WERI-Rb-1 (cell line): ENCODE measurements around the gene ARHGAP26.

Experiments used
- DNase-seq: peaks from one replicate; pipeline ENCODE4 v3.0.0-alpha.2; 2020
- H3K27ac ChIP-seq: fragments of 250-450 bp; sonication (Bioruptor Pico); 2 replicates; pipeline ENCODE4 v1.5.1; 2020; ENCODE audit warnings: mild to moderate bottlenecking, moderate library complexity
- H3K27me3 ChIP-seq: fragments of 250-450 bp; sonication (Bioruptor Pico); 2 replicates; pipeline ENCODE4 v1.5.1; 2021; ENCODE audit warnings: mild to moderate bottlenecking, low read depth, moderate library complexity; ENCODE audit not compliant: insufficient read depth, severe bottlenecking
- H3K36me3 ChIP-seq: fragments of 250-450 bp; sonication (Bioruptor Pico); 2 replicates; pipeline ENCODE4 v1.5.1; 2020; ENCODE audit warnings: mild to moderate bottlenecking, moderate library complexity
- H3K4me3 ChIP-seq: 2 replicates; pipeline ENCODE4 v1.5.1; 2011; ENCODE audit warnings: low read depth, mild to moderate bottlenecking, control low read depth, low read length
- H3K9me3 ChIP-seq: fragments of 250-450 bp; sonication (Bioruptor Pico); 2 replicates; pipeline ENCODE4 v1.5.1; 2021; ENCODE audit warnings: mild to moderate bottlenecking, moderate library complexity; ENCODE audit not compliant: severe bottlenecking
- TF ChIP-seq, protein P1 (sequence below): IDR thresholded peaks from 2 replicates; pipeline ENCODE4 v1.5.1; 2011; ENCODE audit warnings: low read depth, mild to moderate bottlenecking, control low read depth, inconsistent platforms, low read length

ARHGAP26 gene

DNA sequence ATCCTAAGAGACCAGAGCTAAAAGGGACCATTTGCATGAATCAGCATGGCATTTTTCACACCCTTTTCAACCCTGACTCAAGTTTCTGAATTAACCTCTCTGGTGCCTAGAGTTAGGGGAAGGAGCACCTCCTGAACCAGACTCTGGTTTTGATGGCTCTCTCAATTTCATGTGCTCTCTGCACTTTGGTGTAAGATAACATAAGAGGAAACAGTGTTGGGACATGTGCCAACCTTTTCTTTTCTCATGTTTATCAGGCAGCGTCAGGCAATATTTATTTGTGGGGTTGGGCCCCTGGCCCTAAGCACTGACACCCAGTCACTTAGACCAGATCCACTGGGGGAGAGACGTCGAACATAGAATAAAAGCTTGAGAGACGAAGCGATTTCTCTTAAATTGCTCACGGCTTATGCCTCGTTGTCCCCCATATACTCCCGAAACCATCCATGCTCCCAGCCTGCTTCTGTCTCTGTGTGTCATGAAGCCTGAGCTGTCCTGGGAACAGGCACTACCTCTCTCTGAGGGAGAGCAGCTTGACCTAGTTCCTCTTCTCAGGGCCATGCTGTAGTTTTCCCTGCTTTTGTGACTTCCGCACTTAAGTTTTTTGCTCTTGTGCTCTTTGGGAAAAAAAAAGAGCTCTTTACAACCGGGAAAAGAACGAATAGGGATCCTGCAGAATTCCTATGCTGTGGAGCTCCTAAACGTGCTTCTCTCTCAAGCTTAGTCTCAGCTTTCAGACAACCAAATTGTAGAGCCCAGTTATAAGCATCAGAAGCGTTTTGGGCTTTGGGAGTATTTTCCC, 437.6 kb downstream of the ARHGAP26 start:
- no peak overlapping the region for H3K27ac ChIP-seq
- TF ChIP-seq, protein P1, sequence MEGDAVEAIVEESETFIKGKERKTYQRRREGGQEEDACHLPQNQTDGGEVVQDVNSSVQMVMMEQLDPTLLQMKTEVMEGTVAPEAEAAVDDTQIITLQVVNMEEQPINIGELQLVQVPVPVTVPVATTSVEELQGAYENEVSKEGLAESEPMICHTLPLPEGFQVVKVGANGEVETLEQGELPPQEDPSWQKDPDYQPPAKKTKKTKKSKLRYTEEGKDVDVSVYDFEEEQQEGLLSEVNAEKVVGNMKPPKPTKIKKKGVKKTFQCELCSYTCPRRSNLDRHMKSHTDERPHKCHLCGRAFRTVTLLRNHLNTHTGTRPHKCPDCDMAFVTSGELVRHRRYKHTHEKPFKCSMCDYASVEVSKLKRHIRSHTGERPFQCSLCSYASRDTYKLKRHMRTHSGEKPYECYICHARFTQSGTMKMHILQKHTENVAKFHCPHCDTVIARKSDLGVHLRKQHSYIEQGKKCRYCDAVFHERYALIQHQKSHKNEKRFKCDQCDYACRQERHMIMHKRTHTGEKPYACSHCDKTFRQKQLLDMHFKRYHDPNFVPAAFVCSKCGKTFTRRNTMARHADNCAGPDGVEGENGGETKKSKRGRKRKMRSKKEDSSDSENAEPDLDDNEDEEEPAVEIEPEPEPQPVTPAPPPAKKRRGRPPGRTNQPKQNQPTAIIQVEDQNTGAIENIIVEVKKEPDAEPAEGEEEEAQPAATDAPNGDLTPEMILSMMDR, result no peak
- H3K36me3 ChIP-seq, result no peaks in the 10 kb centered on the region
- no peak for DNase-seq
- no peaks in the 10 kb centered on the region for H3K9me3 ChIP-seq
- no peak overlapping the region for H3K4me3 ChIP-seq
- no peaks in the 10 kb centered on the region for H3K27me3 ChIP-seq

DNA sequence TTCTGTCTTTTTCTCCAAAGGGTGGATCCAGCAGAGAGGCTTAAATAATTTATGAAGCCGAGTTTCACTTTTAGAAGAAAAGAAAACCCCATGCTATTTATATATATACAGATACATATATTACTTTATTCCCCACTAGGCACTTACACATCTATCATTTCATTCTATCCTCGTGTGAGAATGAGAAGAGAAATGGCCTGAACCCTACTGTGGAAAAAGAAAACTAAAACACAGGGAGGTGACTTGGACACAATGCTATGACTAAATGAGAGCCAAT, 438.1 kb downstream of the ARHGAP26 start:
- H3K27me3 ChIP-seq, result no peaks in the 10 kb centered on the region
- no peaks in the 10 kb centered on the region for H3K36me3 ChIP-seq
- no peak overlapping the region for H3K4me3 ChIP-seq
- TF ChIP-seq, protein P1, result no peak
- no peak overlapping the region for H3K27ac ChIP-seq
- no peaks in the 10 kb centered on the region for H3K9me3 ChIP-seq
- no peak for DNase-seq

DNA sequence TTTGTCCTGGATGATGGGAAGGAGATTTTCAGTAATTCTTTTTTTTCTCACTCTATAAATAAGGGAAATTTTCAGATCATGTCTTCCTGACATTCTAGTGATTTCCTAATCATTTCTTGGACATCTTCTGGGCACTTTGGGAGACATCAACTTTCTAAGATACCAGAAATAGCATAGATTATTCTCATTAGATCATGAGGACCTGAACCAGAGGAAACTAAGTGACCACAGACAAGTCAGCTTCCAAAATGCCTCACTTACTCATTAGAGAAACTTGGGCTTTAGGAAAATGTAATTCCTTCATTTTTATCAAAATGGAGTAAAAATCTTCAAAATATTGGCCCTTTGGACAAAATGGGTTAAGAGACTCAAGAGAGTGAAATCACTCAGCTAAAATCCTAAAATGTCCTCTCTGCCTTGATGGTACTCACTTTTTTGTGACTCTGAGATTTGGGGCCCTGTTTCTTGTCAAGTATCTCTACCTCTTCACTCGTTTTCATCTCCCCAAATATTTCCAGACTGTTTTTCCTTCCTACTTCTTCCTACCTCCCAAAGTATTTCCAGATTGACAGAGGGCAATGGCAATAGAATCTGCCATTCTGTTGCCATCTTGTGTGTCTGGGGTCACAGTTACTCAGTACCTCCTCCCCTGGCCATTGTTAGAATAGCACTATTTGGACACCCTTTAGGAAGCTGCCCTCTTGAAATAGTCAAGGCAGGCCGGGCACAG, 438.8 kb downstream of the ARHGAP26 start:
- no peak for DNase-seq
- no peak overlapping the region for H3K4me3 ChIP-seq
- TF ChIP-seq, protein P1, result 0 out of 2 replicates have a peak, but pooled peaks have one; percentile 15
- no peak overlapping the region for H3K27ac ChIP-seq
- H3K36me3 ChIP-seq, result no peaks in the 10 kb centered on the region
- H3K9me3 ChIP-seq, result no peaks in the 10 kb centered on the region
- no peaks in the 10 kb centered on the region for H3K27me3 ChIP-seq

DNA sequence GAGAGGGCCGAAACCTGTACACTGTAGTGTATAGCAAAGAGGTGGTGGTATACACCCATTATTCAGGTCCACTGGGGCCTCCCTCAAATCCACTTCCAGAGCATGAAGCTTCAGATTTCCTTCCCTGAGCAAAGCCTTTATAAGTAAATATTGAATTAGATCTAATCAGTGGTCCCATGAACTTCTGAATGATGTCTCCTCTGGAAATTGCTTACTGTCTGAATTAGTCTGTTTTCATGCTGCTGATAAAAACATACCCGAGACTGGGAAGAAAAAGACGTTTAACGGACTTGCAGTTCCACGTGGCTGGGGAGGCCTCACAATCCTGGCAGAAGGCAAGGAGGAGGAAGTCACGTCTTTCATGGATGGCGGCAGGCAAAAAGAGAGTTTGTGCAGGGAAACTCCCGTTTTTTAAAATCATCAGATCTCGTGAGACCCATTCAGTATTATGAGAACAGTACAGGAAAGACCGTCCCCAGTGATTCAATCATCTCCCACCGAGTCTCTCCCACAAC, 439.8 kb downstream of the ARHGAP26 start:
- TF ChIP-seq, protein P1, result no peak
- DNase-seq, result no peak
- Histone ChIP-seq H3K27ac (no peak overlapping the region), H3K4me3 (no peak overlapping the region), H3K27me3 (no peaks in the 10 kb centered on the region), H3K9me3 (no peaks in the 10 kb centered on the region), H3K36me3 (no peaks in the 10 kb centered on the region)

DNA sequence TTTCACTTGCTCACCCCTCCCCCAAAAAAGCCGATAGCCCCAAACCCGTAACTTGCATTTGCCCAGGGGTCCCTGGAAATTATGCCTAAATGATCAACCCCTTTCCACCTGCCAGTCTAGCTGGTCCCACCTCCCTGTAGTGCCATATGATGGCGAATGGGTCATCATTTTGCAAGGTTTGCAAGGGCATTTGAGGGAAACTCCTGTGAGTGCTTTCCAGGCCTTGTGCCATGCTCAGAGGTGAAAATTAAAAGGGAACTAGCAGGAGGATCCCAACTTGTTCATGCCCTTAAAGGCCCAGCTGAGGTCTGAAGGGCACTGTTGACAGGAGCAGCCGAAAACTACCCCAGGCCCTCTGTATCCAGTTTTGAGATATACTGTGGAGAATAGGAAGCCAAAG, 440.4 kb downstream of the ARHGAP26 start:
- no peak for DNase-seq
- no peak overlapping the region for H3K27ac ChIP-seq
- no peaks in the 10 kb centered on the region for H3K36me3 ChIP-seq
- no peaks in the 10 kb centered on the region for H3K9me3 ChIP-seq
- no peak overlapping the region for H3K4me3 ChIP-seq
- H3K27me3 ChIP-seq, result no peaks in the 10 kb centered on the region
- TF ChIP-seq, protein P1, result no peak
